Measurements from ENCODE around the gene MSRB3. TPM values are rescaled to one million over a fixed set of nuclear protein-coding genes. Genes with fewer than 3 reads are reported as not detected.

MSRB3 gene
- total RNA-seq, 4 donors from 2014 or later, result 219 to 336 (median 299) TPM

- no peaks in the 10 kb centered on the region for H3K4me1 ChIP-seq
- H3K27ac ChIP-seq, result no peak overlapping the region
- no peaks in the 10 kb centered on the region for H3K9me3 ChIP-seq
- ATAC-seq, result no peak
- H3K4me3 ChIP-seq, result no peak overlapping the region
- whole genome bisulfite sequencing, 2 donors (ENCODE audit: low coverage in 1 of 2), result 86 to 89% methylated on average over 4 of the region's 4 CpGs
- no peaks in the 10 kb centered on the region for H3K36me3 ChIP-seq
- H3K27me3 ChIP-seq, result no peaks in the 10 kb centered on the region
- TF ChIP-seq CTCF (IDR thresholded peaks at IDR 0.05) (no peak), POLR2A (IDR thresholded peaks at IDR 0.05) (no peak), EP300 (IDR thresholded peaks at IDR 0.05) (no peak), POLR2AphosphoS5 (IDR thresholded peaks at IDR 0.05) (no peak)
Observed at GRCh38 chr12:65263777-65264176, 14.7 kb upstream of the MSRB3 start.

GRCh38 chr12:65266408-65266807 lies 12.1 kb upstream of the MSRB3 start:
- WGBS, 2 donors (ENCODE audit: low coverage in 1 of 2), result 71 to 76% methylated on average over 3 of the region's 3 CpGs
- ATAC-seq, result no peak
- no peaks in the 10 kb centered on the region for H3K4me1 ChIP-seq
- TF ChIP-seq EP300 (IDR thresholded peaks at IDR 0.05) (no peak), POLR2AphosphoS5 (IDR thresholded peaks at IDR 0.05) (no peak), CTCF (IDR thresholded peaks at IDR 0.05) (no peak), POLR2A (IDR thresholded peaks at IDR 0.05) (no peak)
- no peak overlapping the region for H3K4me3 ChIP-seq
- H3K27me3 ChIP-seq, result no peaks in the 10 kb centered on the region
- H3K36me3 ChIP-seq, result no peaks in the 10 kb centered on the region
- no peaks in the 10 kb centered on the region for H3K9me3 ChIP-seq
- no peak overlapping the region for H3K27ac ChIP-seq

- WGBS, 2 donors (ENCODE audit: low coverage in 1 of 2), result 84 to 89% methylated on average over 1 of the region's 1 CpG
- Histone ChIP-seq H3K9me3 (no peaks in the 10 kb centered on the region), H3K36me3 (no peaks in the 10 kb centered on the region), H3K27me3 (no peaks in the 10 kb centered on the region), H3K4me1 (no peaks in the 10 kb centered on the region), H3K4me3 (no peak overlapping the region), H3K27ac (no peak overlapping the region)
- TF ChIP-seq POLR2AphosphoS5 (IDR thresholded peaks at IDR 0.05) (no peak), POLR2A (IDR thresholded peaks at IDR 0.05) (no peak), EP300 (IDR thresholded peaks at IDR 0.05) (no peak), CTCF (IDR thresholded peaks at IDR 0.05) (no peak)
- no peak for ATAC-seq
Observed at GRCh38 chr12:65269603-65270002, 8.9 kb upstream of the MSRB3 start.

GRCh38 chr12:65274602-65275272 lies 3.7 kb upstream of the MSRB3 start:
- ATAC-seq, result no peak
- no peaks in the 10 kb centered on the region for H3K36me3 ChIP-seq
- H3K4me3 ChIP-seq, result no peak overlapping the region
- H3K27ac ChIP-seq, result no peak overlapping the region
- H3K4me1 ChIP-seq, result peaks cover 0 to 13% (median 7%) of the 10 kb centered on the region in 3 donors
- no peaks in the 10 kb centered on the region for H3K9me3 ChIP-seq
- 85 to 93% methylated on average over 3 to 7 of the region's 7 CpGs for WGBS, 2 donors (ENCODE audit: low coverage in 1 of 2)
- TF ChIP-seq POLR2AphosphoS5 (IDR thresholded peaks at IDR 0.05), result no peak
- TF ChIP-seq EP300 (IDR thresholded peaks at IDR 0.05), result no peak
- TF ChIP-seq CTCF (IDR thresholded peaks at IDR 0.05), result no peak
- H3K27me3 ChIP-seq, result no peaks in the 10 kb centered on the region

- WGBS, 2 donors (ENCODE audit: low coverage in 1 of 2), result 66 to 92% methylated on average over 3 of the region's 3 CpGs
- H3K4me3 ChIP-seq, result no peak overlapping the region
- no peak for ATAC-seq
- H3K4me1 ChIP-seq, result peaks cover 2 to 22% (median 12%) of the 10 kb centered on the region in 3 donors
- no peaks in the 10 kb centered on the region for H3K9me3 ChIP-seq
- H3K27ac ChIP-seq, result no peak overlapping the region
- H3K36me3 ChIP-seq, result no peaks in the 10 kb centered on the region
- TF ChIP-seq POLR2AphosphoS5 (IDR thresholded peaks at IDR 0.05) (no peak), EP300 (IDR thresholded peaks at IDR 0.05) (no peak), CTCF (IDR thresholded peaks at IDR 0.05) (no peak), POLR2A (IDR thresholded peaks at IDR 0.05) (no peak)
- H3K27me3 ChIP-seq, result no peaks in the 10 kb centered on the region
Observed at GRCh38 chr12:65275627-65276026, 2.9 kb upstream of the MSRB3 start.

Measured in gastroesophageal sphincter (tissue), 4 donors.